HepG2 (cell line): Measurements from ENCODE around the gene MAN2A2. TPM values are rescaled to one million over a fixed set of nuclear protein-coding genes. Genes with fewer than 3 reads are reported as not detected.

Experiments used
- ATAC-seq: fragments of 200-7000 bp; cut with Tn5 transposase; 3 replicates; pipeline ENCODE4 v1.9.1; 2020; ENCODE audit warnings: mild to moderate bottlenecking, moderate library complexity
- BruUV-seq: library from RNA; stranded (reverse); fragments of 400-500 nt; replicated peaks from 2 replicates; lab custom pipeline; 2021; lab: Mats Ljungman, UMichigan
- CTCF ChIA-PET: fragments of 300-600 bp; formaldehyde crosslinking; extraction: SDS; loops from one replicate; lab custom pipeline; 2021; ENCODE audit warnings: low total read pairs, inconsistent platforms, low intra/inter-chr PET ratio; lab: Yijun Ruan, JAX
- POLR2A ChIA-PET: fragments of 350-600 bp; sonication (Branson Sonifier 250); formaldehyde crosslinking; loops from one replicate; lab custom pipeline; 2020; ENCODE audit warnings: antibody characterized with exemption, inconsistent platforms; lab: Yijun Ruan, JAX
- DNase-seq: peaks from one replicate; pipeline ENCODE4 v3.0.0-alpha.2; 2015; ENCODE audit warnings: low spot score
- FAIRE-seq: peaks from 3 replicates; lab custom pipeline; 2011; peaks lifted over from hg19 to GRCh38; lab: Jason Lieb, UNC
- H2AFZ ChIP-seq: one replicate; pipeline ENCODE4 v1.6.1; 2011; ENCODE audit warnings: low read length, inconsistent platforms
- H3K27ac ChIP-seq: fragments of 300-600 bp; 3 replicates; pipeline ENCODE4 v1.8.0; 2011; ENCODE audit warnings: mixed run types, mild to moderate bottlenecking, mixed read lengths, low read length, inconsistent platforms; ENCODE audit not compliant: insufficient read depth; ENCODE audit errors: extremely low read length
- H3K27me3 ChIP-seq, 2 experiments: fragments of 200-600 bp in 1 of 2; 2 replicates in 1 of 2; 3 replicates in 1 of 2; pipeline versions ENCODE4 v1.6.0 to v1.8.0; 2011; ENCODE audit warnings: low read length in 2 of 2, mild to moderate bottlenecking in 2 of 2, moderate library complexity in 2 of 2, inconsistent platforms in 1 of 2; ENCODE audit not compliant: insufficient read depth in 2 of 2, control insufficient read depth in 1 of 2
- H3K36me3 ChIP-seq, 2 experiments: fragments of 200-600 bp in 1 of 2; replicated peaks in 1 of 2; 2 replicates in 1 of 2; 3 replicates in 1 of 2; pipeline versions ENCODE4 v1.5.1 to v1.8.0; 2011; ENCODE audit warnings: low read length in 2 of 2, inconsistent platforms in 1 of 2; ENCODE audit not compliant: insufficient read depth in 2 of 2, control insufficient read depth in 1 of 2
- H3K4me1 ChIP-seq: 2 replicates; pipeline ENCODE4 v1.5.1; 2012; ENCODE audit warnings: low read length, inconsistent platforms; ENCODE audit not compliant: insufficient read depth
- H3K4me2 ChIP-seq: 2 replicates; pipeline ENCODE4 v1.6.0; 2011; ENCODE audit warnings: low read depth, low read length, inconsistent platforms
- H3K4me3 ChIP-seq, 3 experiments: fragments of 200-600 bp in 1 of 3; sonication (generic), shearing (Covaris generic) in 1 of 3; replicated peaks in 1 of 3; 2 replicates each; pipeline ENCODE4 v1.5.1; 2011 to 2016; ENCODE audit warnings: low read length in 3 of 3, inconsistent platforms in 2 of 3, low read depth in 2 of 3, mild to moderate bottlenecking in 2 of 3, control low read depth in 1 of 3, mixed read lengths in 1 of 3; ENCODE audit not compliant: insufficient read depth in 1 of 3
- H3K79me2 ChIP-seq: one replicate; pipeline ENCODE4 v1.6.1; 2011; ENCODE audit warnings: low read length, inconsistent platforms; ENCODE audit not compliant: insufficient read depth
- H3K9ac ChIP-seq: 2 replicates; pipeline ENCODE4 v1.6.0; 2011; ENCODE audit warnings: mild to moderate bottlenecking, low read depth, low read length, inconsistent platforms; ENCODE audit not compliant: insufficient read depth
- H3K9me3 ChIP-seq: 2 replicates; pipeline ENCODE4 v1.5.1; 2012; ENCODE audit warnings: mild to moderate bottlenecking, low read length
- H4K20me1 ChIP-seq: 2 replicates; pipeline ENCODE4 v1.6.0; 2011; ENCODE audit warnings: inconsistent platforms, mild to moderate bottlenecking, low read length, moderate library complexity; ENCODE audit not compliant: insufficient read depth
- DNMT1 ChIP-seq: sonication (generic); formaldehyde crosslinking; IDR thresholded peaks from 2 replicates; pipeline ENCODE4 v1.5.1; 2020; ENCODE audit warnings: mild to moderate bottlenecking, missing genetic modification reagents
- HIVEP1 ChIP-seq: sonication (generic); formaldehyde crosslinking; IDR thresholded peaks from 2 replicates; pipeline ENCODE4 v1.4.0; 2020; ENCODE audit warnings: mild to moderate bottlenecking, missing genetic modification reagents
- HNF1B ChIP-seq: sonication (generic); formaldehyde crosslinking; IDR thresholded peaks from 2 replicates; pipeline ENCODE4 v1.5.1; 2020; ENCODE audit warnings: mild to moderate bottlenecking, moderate library complexity, missing genetic modification reagents
- HOXD1 ChIP-seq: sonication (generic); formaldehyde crosslinking; IDR thresholded peaks from 2 replicates; pipeline ENCODE4 v1.5.0; 2020; ENCODE audit warnings: missing genetic modification reagents
- MEIS2 ChIP-seq: sonication (generic); formaldehyde crosslinking; IDR thresholded peaks from 2 replicates; pipeline ENCODE4 v1.9.0; 2021; ENCODE audit warnings: mild to moderate bottlenecking, missing genetic modification reagents
- TEAD2 ChIP-seq: sonication (generic); formaldehyde crosslinking; IDR thresholded peaks from 2 replicates; pipeline ENCODE4 v1.9.0; 2021; ENCODE audit warnings: missing genetic modification reagents
- in situ Hi-C: cut with HindIII; loops from 2 replicates; pipeline ENCODE4 v1.10.0; 2017; ENCODE audit warnings: low pct_unique_long_range_greater_than_20kb; ENCODE audit not compliant: extremely low pct_ligation_motif_present
- intact Hi-C: fragments of 100-400 bp; cut with micrococcal nuclease; formaldehyde crosslinking; loops from one replicate; pipeline ENCODE4 v1.10.0; 2022; ENCODE audit not compliant: unreplicated experiment
- polyA plus RNA-seq, 8 experiments: library from polyadenylated mRNA; depleted of rRNA in 3 of 8; stranded (reverse) in 7 of 8; unstranded in 1 of 8; fragments of >200 nt; fragmentation: Illumina TruSeq in 4 of 8; extraction: Trizol in 4 of 8; gene quantifications; 2 replicates each; pipeline versions ENCODE4 v1.2.1 to v1.2.3, GENCODE V29; 2011 to 2016; ENCODE audit warnings: low read depth in 4 of 8, missing spikeins in 1 of 8, mixed read lengths in 1 of 8; ENCODE audit not compliant: insufficient read depth in 1 of 8
- total RNA-seq, 5 experiments: library from RNA; depleted of rRNA; stranded (reverse); fragments of >200 nt; fragmentation: Illumina TruSeq; extraction: Trizol; gene quantifications; 2 replicates each; pipeline ENCODE4 v1.2.3, GENCODE V29; 2016; ENCODE audit warnings: low read depth in 1 of 5

The MAN2A2 gene
- total and polyA plus RNA-seq, 2 of the 13 experiments (the other 11 are each of a cell fraction or from before 2014, with no cell fraction given): 17.5 to 51.5 TPM

DNA sequence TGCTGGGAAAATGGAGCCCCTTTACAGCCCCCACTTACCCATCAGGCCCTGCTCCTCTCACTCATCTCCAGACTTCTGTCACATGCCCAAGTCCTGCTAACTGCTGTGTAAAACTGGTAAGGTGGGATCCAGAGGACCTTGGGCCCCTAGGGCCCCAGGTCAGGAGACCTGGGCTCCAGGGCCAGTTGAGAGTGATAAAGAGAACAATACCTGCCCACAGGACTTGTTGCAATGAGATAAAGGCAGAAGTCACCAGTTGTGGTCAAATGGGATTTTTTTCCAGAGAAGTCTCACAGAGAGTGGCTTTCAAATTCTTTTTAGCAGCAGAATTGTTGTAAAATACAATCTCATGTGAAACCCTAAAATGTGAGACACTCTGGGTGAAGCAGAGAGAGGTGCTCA, 34.0 kb upstream of the MAN2A2 start:
- Histone ChIP-seq H3K9ac (no peak overlapping the region), H3K4me1 (peaks cover 72% of the 10 kb centered on the region), H3K9me3 (no peaks in the 10 kb centered on the region), H3K27me3 (peaks cover 0 to 54% of the 10 kb centered on the region in 2 experiments), H3K27ac (no peak overlapping the region), H3K79me2 (peaks cover 8% of the 10 kb centered on the region), H3K36me3 (no peaks in the 10 kb centered on the region), H3K4me2 (no peak overlapping the region), H3K4me3 (no peak overlapping the region), H4K20me1 (peaks cover 9% of the 10 kb centered on the region; the same call in 1 of the 2 replicates), H2AFZ (no peak overlapping the region)
- CTCF ChIA-PET: no interaction called here
- intact Hi-C loops: loop anchor here (1.0 kb wide), 1 partner anchor 8 kb away; no protein-coding TSS in a partner anchor
- DNase-seq (no peak), FAIRE-seq (no peak), ATAC-seq (no peak)
- in situ Hi-C loops: no loop called here
- TF ChIP-seq HIVEP1 (CRISPR knock-in tag) (no peak), HNF1B (CRISPR knock-in tag) (no peak), DNMT1 (CRISPR knock-in tag) (no peak), TEAD2 (CRISPR knock-in tag) (no peak), MEIS2 (CRISPR knock-in tag) (no peak), HOXD1 (CRISPR knock-in tag) (no peak)
- BruUV-seq: no TSS peak
- POLR2A ChIA-PET: interaction anchor here (0.6 to 3.3 kb wide), 2 partner anchors 9 to 62 kb away, joined by 3 to 36 read pairs; no protein-coding TSS in a partner anchor
